Astrocyte of the cerebellum (primary cell): ENCODE data around the gene IRS1.
A peak's percentile ranks its signal among the peaks of the same experiment; 100 is the strongest.
"Not testable (repeated sequence)": the region's sequence is repeated elsewhere in the genome, so short reads cannot be mapped to it uniquely, and the experiment has no call there.

Experiments
- DNase-seq: peaks from one replicate; pipeline ENCODE4 v3.0.0-alpha.2; 2011; ENCODE audit warnings: low read depth
- H3K4me3 ChIP-seq: 2 replicates; pipeline ENCODE4 v1.5.1; 2011; ENCODE audit warnings: mild to moderate bottlenecking, low read depth, low read length, moderate library complexity
- CTCF ChIP-seq: IDR thresholded peaks from 2 replicates; pipeline ENCODE4 v1.5.1; 2012; ENCODE audit warnings: low read length, low read depth, moderate library complexity, mild to moderate bottlenecking; ENCODE audit errors: missing control alignments
- in situ Hi-C: cut with HindIII; loops from 2 replicates; pipeline ENCODE4 v1.10.0; 2017; ENCODE audit warnings: low sequenced_read_pairs

IRS1 gene

GRCh38 chr2:226835420-226835795, 35.8 kb upstream of the IRS1 start:
- no peak for TF ChIP-seq CTCF
- peak overlapping the region; percentile 69 for H3K4me3 ChIP-seq
- no peak for DNase-seq

GRCh38 chr2:226834880-226835279, 35.3 kb upstream of the IRS1 start:
- DNase-seq, in situ Hi-C loops: not testable (repeated sequence)
- H3K4me3 ChIP-seq, result peak overlapping the region; percentile 69

More at GRCh38 chr2:226835420-226835795, 35.8 kb upstream of the IRS1 start:
- in situ Hi-C loops, result no loop called here

GRCh38 chr2:226832061-226832460, 32.4 kb upstream of the IRS1 start:
- H3K4me3 ChIP-seq, result no peak overlapping the region
- TF ChIP-seq CTCF, result no peak
- DNase-seq, result no peak
- in situ Hi-C loops, result no loop called here

GRCh38 chr2:226831266-226831665, 31.6 kb upstream of the IRS1 start:
- no peak for TF ChIP-seq CTCF
- in situ Hi-C loops, result no loop called here
- no peak for DNase-seq

GRCh38 chr2:226829721-226830631, 30.4 kb upstream of the IRS1 start:
- no peak for TF ChIP-seq CTCF
- DNase-seq, result no peak
- no peak overlapping the region for H3K4me3 ChIP-seq
- in situ Hi-C loops, result no loop called here

More at GRCh38 chr2:226831266-226831665, 31.6 kb upstream of the IRS1 start:
- H3K4me3 ChIP-seq, result no peak overlapping the region

- no peak overlapping the region for H3K4me3 ChIP-seq
- in situ Hi-C loops, result no loop called here
- DNase-seq, result no peak
- TF ChIP-seq CTCF, result no peak
These were observed 28.6 kb upstream of the IRS1 start for GRCh38 chr2:226828191-226828590.

- no peak for DNase-seq
- in situ Hi-C loops, result no loop called here
- no peak for TF ChIP-seq CTCF
- no peak overlapping the region for H3K4me3 ChIP-seq
These were observed 25.4 kb upstream of the IRS1 start for GRCh38 chr2:226825056-226825455.
